Measurements from ENCODE around the gene TKTL1. TPM values are rescaled to one million over a fixed set of nuclear protein-coding genes. Genes with fewer than 3 reads are reported as not detected.

Gene TKTL1
- total and polyA plus RNA-seq, 2 experiments from 2014 or later, result not detected

DNA sequence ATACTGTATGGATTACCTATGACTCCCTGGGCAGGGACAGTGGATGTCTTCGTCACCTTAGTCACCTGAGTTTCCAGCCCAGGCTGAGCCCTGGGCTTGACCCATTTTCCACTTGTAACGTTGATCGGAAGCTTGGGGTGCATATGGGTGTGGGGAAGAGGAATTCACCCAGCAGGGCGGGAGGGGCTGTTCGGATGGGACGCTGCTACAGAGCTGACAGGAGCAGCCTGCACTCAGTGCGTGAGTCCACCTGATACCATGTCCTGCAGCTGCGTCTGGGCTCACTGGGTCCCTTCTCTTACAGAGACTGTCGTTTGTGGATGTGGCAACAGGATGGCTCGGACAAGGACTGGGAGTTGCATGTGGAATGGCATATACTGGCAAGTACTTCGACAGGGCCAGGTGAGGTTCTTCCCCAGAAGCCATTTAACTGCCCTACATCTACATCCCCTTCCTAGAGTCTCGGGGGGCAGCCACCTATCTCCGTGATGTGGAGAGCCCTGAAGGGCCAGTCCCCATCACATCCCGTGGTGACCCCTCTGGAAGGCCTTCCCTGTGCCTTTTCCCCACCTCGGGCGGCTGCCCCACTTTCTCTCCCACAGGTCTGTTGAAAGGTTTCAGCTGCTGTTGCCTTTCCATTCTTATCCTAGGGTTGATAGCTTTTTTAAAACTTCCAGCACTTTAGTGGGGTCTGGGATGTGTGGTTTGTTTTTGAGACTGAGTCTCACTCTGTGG, 13.6 kb downstream of the TKTL1 start:
- no peak overlapping the region for H3K4me3 ChIP-seq
- TF ChIP-seq, protein P1, sequence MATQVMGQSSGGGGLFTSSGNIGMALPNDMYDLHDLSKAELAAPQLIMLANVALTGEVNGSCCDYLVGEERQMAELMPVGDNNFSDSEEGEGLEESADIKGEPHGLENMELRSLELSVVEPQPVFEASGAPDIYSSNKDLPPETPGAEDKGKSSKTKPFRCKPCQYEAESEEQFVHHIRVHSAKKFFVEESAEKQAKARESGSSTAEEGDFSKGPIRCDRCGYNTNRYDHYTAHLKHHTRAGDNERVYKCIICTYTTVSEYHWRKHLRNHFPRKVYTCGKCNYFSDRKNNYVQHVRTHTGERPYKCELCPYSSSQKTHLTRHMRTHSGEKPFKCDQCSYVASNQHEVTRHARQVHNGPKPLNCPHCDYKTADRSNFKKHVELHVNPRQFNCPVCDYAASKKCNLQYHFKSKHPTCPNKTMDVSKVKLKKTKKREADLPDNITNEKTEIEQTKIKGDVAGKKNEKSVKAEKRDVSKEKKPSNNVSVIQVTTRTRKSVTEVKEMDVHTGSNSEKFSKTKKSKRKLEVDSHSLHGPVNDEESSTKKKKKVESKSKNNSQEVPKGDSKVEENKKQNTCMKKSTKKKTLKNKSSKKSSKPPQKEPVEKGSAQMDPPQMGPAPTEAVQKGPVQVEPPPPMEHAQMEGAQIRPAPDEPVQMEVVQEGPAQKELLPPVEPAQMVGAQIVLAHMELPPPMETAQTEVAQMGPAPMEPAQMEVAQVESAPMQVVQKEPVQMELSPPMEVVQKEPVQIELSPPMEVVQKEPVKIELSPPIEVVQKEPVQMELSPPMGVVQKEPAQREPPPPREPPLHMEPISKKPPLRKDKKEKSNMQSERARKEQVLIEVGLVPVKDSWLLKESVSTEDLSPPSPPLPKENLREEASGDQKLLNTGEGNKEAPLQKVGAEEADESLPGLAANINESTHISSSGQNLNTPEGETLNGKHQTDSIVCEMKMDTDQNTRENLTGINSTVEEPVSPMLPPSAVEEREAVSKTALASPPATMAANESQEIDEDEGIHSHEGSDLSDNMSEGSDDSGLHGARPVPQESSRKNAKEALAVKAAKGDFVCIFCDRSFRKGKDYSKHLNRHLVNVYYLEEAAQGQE (IDR thresholded peaks at IDR 0.05; ENCODE audit: unreplicated experiment), result no peak
- TF ChIP-seq, protein P2, sequence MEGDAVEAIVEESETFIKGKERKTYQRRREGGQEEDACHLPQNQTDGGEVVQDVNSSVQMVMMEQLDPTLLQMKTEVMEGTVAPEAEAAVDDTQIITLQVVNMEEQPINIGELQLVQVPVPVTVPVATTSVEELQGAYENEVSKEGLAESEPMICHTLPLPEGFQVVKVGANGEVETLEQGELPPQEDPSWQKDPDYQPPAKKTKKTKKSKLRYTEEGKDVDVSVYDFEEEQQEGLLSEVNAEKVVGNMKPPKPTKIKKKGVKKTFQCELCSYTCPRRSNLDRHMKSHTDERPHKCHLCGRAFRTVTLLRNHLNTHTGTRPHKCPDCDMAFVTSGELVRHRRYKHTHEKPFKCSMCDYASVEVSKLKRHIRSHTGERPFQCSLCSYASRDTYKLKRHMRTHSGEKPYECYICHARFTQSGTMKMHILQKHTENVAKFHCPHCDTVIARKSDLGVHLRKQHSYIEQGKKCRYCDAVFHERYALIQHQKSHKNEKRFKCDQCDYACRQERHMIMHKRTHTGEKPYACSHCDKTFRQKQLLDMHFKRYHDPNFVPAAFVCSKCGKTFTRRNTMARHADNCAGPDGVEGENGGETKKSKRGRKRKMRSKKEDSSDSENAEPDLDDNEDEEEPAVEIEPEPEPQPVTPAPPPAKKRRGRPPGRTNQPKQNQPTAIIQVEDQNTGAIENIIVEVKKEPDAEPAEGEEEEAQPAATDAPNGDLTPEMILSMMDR (conservative IDR thresholded peaks at IDR 0.05; ENCODE audit: low read depth in 2 of 2), result no peak
- no peak for TF ChIP-seq EZH2phosphoT487 (IDR thresholded peaks at IDR 0.05; ENCODE audit: unreplicated experiment)
- no peak for TF ChIP-seq JUNB (IDR thresholded peaks at IDR 0.05; ENCODE audit: unreplicated experiment)
- TF ChIP-seq CREB1 (CRISPR knock-in tag; IDR thresholded peaks at IDR 0.05; ENCODE audit: low read depth), result no peak
- no peak for TF ChIP-seq NANOG (IDR thresholded peaks at IDR 0.05; ENCODE audit: borderline replicate concordance)
- no peak for TF ChIP-seq EZH2 (IDR thresholded peaks at IDR 0.05; ENCODE audit: low read depth, unreplicated experiment)
- no peak for TF ChIP-seq ZNF331 (CRISPR knock-in tag; IDR thresholded peaks at IDR 0.05; ENCODE audit: low read depth)
- TF ChIP-seq STAT1 (IDR thresholded peaks at IDR 0.05; ENCODE audit: unreplicated experiment), result no peak
- TF ChIP-seq ZNF462 (CRISPR knock-in tag; IDR thresholded peaks at IDR 0.05), result no peak
- no peak for TF ChIP-seq ZNF114 (CRISPR knock-in tag; IDR thresholded peaks at IDR 0.05)
- TF ChIP-seq, protein P3, sequence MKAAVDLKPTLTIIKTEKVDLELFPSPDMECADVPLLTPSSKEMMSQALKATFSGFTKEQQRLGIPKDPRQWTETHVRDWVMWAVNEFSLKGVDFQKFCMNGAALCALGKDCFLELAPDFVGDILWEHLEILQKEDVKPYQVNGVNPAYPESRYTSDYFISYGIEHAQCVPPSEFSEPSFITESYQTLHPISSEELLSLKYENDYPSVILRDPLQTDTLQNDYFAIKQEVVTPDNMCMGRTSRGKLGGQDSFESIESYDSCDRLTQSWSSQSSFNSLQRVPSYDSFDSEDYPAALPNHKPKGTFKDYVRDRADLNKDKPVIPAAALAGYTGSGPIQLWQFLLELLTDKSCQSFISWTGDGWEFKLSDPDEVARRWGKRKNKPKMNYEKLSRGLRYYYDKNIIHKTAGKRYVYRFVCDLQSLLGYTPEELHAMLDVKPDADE (IDR thresholded peaks at IDR 0.05), result no peak
- no peak for TF ChIP-seq POLR2AphosphoS5 (IDR thresholded peaks at IDR 0.05; ENCODE audit: low read depth)
- H3K27me3 ChIP-seq (ENCODE audit: insufficient read depth), result no peaks in the 10 kb centered on the region
- H4K20me1 ChIP-seq (replicated peaks; ENCODE audit: insufficient read depth), result no peaks in the 10 kb centered on the region
- no peak overlapping the region for H2AFZ ChIP-seq
- H3K36me3 ChIP-seq (ENCODE audit: insufficient read depth), result no peaks in the 10 kb centered on the region
- H3K4me1 Mint-ChIP-seq, result peaks cover 11% of the 10 kb centered on the region; the same call in 2 of the 3 replicates
- H3K27ac ChIP-seq (ENCODE audit: low read depth), result no peak overlapping the region
- H3K27me3 Mint-ChIP-seq (ENCODE audit: insufficient read depth, low read depth, poor library complexity), result peaks cover 4% of the 10 kb centered on the region
- H3K27ac Mint-ChIP-seq, result no peak overlapping the region
- H3K36me3 Mint-ChIP-seq (ENCODE audit: low read depth), result no peaks in the 10 kb centered on the region
- H3K4me2 ChIP-seq, result no peak overlapping the region
- no peaks in the 10 kb centered on the region; the same call in 2 of the 3 replicates for H3K9me3 Mint-ChIP-seq
- H3K4me1 ChIP-seq (ENCODE audit: insufficient read depth), result no peaks in the 10 kb centered on the region
- no peak overlapping the region for H3K4me3 Mint-ChIP-seq
- ATAC-seq (no peak), DNase-seq (ENCODE audit: low spot score) (no peak)
- no peaks in the 10 kb centered on the region for H3K9me2 ChIP-seq (ENCODE audit: insufficient read depth)
- no peaks in the 10 kb centered on the region for H3F3A ChIP-seq (replicated peaks; ENCODE audit: low read depth)
- H3K79me2 ChIP-seq (replicated peaks; ENCODE audit: insufficient read depth), result no peaks in the 10 kb centered on the region
